Hematopoietic multipotent progenitor cell (in vitro differentiated cells): ENCODE measurements around the gene NDUFA1. TPM values are rescaled to one million over a fixed set of nuclear protein-coding genes. Genes with fewer than 3 reads are reported as not detected.
"Not testable (repeated sequence)": the region's sequence is repeated elsewhere in the genome, so short reads cannot be mapped to it uniquely, and the experiment has no call there.

Experiments used
- DNase-seq, 3 donors: peaks; one replicate each; pipeline ENCODE4 v3.0.0-alpha.2; 2011 to 2015; ENCODE audit warnings: low read depth in 2 of 3, low spot score in 2 of 3
- total RNA-seq: library from RNA; depleted of rRNA; stranded (reverse); fragments of >200 nt; gene quantifications from one replicate; pipeline ENCODE4 v1.2.3, GENCODE V29; 2012

NDUFA1 gene
- total RNA-seq, 1 donor: 11.6 TPM

DNA sequence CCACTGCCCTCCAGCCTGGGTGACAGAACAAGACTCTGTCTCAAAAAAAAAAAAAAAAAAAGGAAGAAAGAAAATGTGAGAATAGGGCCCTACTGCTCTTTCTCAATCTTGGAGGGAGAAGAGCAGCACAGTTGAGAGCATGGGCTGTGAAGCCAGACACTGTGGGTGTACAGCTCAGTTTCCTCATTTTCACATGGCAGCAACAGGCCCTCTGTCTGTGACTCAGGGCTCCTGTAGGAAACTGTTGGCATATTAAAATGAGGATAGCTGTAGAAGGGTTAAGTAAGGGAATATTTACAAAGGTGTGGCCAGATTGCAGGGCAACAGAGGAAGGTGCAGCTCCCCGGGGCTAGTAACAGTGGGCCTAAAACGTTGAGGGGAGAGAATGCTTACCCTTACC is 27.5 kb downstream of the NDUFA1 start:
- DNase-seq: peak in 2 of 3 donors; percentile 7 to 9

DNA sequence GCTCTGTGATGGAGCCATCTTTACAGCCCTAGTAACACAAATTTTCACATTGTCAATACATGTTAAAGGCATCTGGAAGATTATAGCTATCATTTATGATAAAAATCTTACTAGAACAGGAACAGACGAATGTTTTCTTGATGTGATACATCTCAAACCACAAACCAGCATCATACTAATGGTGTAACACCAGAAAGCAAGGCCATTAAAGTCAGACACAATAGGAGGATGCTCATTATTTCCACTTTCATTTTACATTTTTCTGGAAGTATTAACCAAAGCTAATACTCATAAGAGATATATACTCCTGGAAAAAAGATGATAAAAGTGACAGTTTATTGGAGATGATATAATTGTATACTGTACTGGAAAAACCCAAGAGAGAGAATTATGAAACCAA is 29.3 kb downstream of the NDUFA1 start:
- DNase-seq: no peak

DNA sequence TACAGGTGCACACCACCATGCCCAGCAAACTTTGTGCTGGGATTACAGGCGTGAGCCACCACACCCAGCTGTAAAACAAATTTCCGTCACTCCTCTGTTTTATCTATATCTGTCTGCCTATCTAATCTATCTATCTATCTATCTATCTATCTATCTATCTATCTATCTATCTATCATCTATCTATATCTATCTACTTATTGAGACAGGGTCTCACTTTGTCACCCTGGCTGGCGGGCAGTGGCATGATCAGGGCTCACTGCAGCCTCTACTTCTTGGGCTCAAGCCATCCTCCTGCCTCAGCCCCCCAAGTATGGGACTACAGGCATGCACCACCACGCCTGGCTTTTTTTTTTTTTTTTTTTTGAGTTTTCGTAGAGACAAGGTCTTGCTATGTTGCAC is 44.7 kb downstream of the NDUFA1 start:
- no peak for DNase-seq

DNA sequence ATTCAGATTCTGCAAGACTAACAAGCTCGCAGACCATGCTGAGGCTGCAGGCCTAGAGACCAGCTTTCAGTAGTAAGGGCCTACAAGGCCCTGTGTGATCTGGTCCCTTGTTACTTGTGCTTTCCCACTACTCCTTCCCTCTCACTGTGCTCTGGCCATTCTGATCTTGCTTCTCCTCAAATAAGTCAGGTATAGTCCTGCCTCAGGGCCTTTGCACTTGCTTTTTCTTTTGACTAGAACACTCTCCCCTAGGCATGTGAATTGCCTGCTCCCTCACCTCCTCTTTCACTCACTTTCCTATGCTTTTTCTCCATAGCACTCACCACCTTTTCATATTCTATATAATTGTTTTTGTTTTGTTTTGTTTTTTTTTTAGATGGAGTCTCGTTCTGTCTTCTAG is 46.2 kb downstream of the NDUFA1 start:
- DNase-seq: no peak

DNA sequence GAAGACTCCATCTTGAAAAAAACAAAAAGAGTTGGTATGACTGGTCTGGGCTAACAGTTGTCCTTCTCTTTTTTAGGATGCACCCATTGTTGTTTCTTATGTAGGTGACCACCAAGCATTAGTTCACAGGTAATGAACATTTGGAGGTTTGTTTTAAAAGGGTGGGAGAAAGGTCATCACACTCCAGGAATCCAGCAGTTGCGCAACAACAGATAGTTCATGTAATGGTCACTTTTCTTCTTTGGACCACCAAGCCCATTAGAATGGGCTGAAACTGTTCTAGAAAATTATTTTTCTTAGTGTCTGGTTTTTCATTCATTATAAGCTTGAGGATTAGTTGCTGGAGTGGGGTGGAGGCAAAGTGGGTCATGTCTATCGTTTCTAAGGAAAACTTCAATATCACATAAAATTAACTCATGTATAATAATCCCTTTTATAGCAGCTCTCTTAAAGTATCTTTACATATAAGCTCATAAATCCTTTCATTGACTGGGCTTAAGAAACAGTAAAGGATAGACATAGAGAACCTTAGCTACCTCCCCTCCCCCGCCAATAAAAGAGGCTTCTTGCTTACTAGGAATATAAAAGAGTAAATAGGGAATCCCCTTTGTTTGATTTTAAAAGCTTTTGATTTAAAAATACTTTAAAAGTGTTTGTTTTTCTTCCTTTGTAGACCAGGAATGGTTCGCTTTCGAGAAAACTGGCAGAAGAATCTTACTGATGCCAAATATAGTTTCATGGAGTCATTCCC is 48.4 kb downstream of the NDUFA1 start:
- no peak for DNase-seq

DNA sequence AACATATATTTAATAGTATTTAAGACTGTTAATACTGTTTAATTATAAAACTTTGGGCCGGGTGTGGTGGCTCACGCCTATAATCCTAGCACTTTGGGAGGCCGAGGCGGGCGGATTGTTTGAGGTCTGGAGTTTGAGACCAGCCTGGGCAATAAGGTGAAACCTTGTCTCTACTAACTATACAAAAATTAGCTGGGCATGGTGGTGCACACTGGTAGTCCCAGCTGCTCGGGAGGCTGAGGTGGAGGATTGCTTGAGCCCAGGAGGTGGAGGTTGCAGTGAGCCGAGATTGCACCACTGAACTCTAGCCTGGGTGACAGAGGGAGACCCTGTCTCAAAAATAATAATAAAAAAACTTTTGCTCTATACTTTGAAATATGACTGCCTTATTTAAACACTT is 50.8 kb downstream of the NDUFA1 start:
- not testable (repeated sequence) for DNase-seq

Other genes with a start within 250 kb of the NDUFA1 start
- gene SEPTIN6, start 178.7 kb upstream of the NDUFA1 start, total RNA-seq: 316 TPM
- 3.5 TPM for gene SOWAHD, start 113.2 kb upstream of the NDUFA1 start, total RNA-seq
- 1,963 TPM for gene RPL39, start 80.2 kb upstream of the NDUFA1 start, total RNA-seq
- 1.3 TPM for gene UPF3B, start 18.9 kb upstream of the NDUFA1 start, total RNA-seq
- gene RNF113A, start 99 bp upstream of the NDUFA1 start, total RNA-seq: 19.7 TPM
- not detected for gene AKAP14, start 24.1 kb downstream of the NDUFA1 start, total RNA-seq
- 3.2 TPM for gene NKAP, start 71.9 kb downstream of the NDUFA1 start, total RNA-seq
- not detected for gene RHOXF2B, start 205.9 kb downstream of the NDUFA1 start, total RNA-seq
- not detected for gene RHOXF1, start 244.1 kb downstream of the NDUFA1 start, total RNA-seq